HG03378 (cell line): ENCODE data around the gene CGNL1.

Experiments
- ATAC-seq: cut with Tn5 transposase; IDR thresholded peaks from one replicate; pipeline ENCODE4 v1.9.1; 2021; ENCODE audit warnings: mild to moderate bottlenecking, moderate library complexity; ENCODE audit not compliant: unreplicated experiment

The CGNL1 gene

DNA sequence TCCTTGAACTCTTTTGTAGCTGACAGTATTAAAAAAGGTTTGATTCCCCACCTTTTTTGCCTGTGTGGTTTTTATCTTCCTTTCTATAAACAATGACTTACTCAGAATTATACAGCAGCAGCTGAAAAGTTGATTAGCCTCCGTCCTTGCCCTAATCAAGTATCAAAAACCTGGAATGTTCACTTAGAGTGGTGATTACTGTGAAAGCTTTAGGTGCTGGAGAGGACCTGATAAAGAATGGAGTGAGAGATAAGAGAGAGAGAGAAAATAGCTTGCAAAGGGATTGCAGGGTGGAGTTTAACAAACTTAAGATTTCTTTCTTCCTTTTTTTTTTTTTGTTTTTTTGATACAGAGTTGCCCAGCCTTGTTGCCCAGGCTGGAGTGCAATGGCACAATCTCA, 6.7 kb downstream of the CGNL1 start:
- ATAC-seq: no peak

DNA sequence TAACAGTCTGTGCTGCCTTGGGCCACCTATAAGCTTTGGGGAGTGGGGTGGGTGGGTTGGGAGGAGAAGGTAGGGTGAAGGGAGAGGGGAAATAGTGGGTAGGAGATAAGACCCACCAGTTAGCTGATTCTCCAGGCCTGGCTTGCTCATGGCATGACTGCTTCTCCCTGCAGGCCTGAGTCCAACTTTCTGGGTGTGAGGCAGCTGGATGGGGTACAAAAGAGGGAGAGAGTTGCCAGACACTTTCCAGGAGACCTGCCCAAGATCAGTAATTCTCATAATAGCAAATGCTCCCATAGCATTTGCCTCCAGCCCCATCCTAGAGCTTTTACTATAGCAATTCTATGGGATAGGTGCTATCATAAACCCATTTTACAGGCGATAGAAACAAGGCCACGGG, 7.7 kb downstream of the CGNL1 start:
- no peak for ATAC-seq

DNA sequence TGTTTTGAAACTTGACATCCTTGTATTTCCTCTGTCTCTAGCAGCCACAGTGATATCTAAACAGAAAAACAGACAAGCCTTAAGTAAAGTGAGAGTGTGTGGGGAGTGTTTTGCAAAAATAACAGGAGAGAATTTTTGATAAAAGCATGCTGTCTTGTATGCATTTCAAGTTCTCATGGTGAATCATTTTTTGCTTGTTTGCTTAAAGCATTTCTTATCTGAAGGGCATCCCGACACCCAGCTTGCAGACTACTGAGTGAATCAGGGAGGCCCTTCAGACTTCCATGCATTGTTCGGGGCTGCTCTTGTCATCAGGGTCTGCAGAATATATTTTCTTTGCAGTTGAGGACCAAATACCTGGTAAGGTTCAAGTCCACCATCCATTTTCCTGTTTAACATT, 8.5 kb downstream of the CGNL1 start:
- ATAC-seq: no peak

- no peak for ATAC-seq
Measured at GRCh38 chr15:57385923-57386390, 9.7 kb downstream of the CGNL1 start.

DNA sequence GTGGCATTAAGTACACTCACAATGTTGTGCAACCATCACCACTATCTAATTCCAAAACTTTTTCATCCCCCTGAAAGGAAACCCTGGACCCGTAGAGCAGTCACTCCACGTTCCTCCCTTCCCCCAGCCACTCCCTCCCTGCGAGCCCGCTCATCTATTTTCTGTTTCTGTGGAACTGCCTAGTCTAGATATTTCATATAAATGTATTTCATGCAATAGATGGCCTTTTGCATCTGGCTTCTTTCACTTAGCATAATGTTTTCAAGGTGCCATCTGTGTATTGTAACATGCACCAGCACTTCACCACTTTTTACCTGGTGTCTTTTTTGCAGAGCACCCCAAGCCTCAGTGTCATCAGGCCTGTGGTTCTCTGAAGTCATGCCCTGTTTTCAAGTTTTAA, 10.7 kb downstream of the CGNL1 start:
- ATAC-seq: no peak

- ATAC-seq: no peak
Measured at GRCh38 chr15:57387564-57388076, 11.3 kb downstream of the CGNL1 start.

- ATAC-seq: no peak
Measured at GRCh38 chr15:57388464-57388863, 12.2 kb downstream of the CGNL1 start.

GRCh38 chr15:57389991-57390390, 13.7 kb downstream of the CGNL1 start:
- ATAC-seq: no peak

DNA sequence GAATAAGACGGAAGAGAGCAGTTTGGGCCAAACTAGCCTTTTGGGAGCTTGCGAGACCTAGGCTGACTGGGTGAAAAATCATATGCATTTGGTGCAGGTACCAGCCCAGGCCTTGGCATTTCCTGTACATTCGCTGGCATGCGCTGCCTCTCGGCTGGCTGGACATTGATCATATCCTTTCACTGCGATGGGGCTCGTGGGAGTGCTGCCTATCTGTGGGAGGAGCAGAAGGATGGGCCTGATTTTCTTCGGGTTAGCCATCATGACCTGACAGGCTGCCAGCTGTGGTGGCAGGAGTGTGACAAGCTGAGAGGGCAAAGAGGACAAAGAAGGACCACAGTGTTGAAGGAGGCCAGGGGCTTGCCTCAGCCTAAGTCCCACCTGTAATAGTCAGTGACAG, 14.3 kb downstream of the CGNL1 start:
- no peak for ATAC-seq

- no peak for ATAC-seq
Measured at GRCh38 chr15:57391537-57391936, 15.2 kb downstream of the CGNL1 start.

- ATAC-seq: no peak
Measured at GRCh38 chr15:57393061-57393460, 16.8 kb downstream of the CGNL1 start.

- ATAC-seq: no peak
Measured at GRCh38 chr15:57395292-57395691, 19.0 kb downstream of the CGNL1 start.

GRCh38 chr15:57398336-57398735, 22.0 kb downstream of the CGNL1 start:
- ATAC-seq: no peak

DNA sequence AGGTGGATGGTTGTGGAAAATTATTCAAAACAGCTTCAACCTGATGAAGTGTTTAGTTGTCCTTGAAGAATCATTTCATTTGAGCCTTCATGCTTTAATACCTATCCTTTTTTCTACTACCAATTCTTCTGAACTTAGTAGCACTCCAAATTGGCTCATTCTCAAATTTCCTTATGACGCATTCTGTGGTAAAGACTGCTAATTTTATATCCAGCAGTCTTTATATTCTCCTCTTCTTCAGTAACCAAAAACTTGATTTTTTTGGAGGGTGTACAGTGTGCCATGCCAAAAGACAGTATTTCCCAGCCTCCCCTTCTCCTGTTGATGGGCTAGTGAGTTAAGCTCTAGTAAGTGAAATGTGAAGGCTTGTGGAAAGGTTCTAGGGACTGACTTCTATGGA, 25.2 kb downstream of the CGNL1 start:
- ATAC-seq: no peak

- no peak for ATAC-seq
Measured at GRCh38 chr15:57403017-57403416, 26.7 kb downstream of the CGNL1 start.

- ATAC-seq: no peak
Measured at GRCh38 chr15:57403566-57404325, 27.4 kb downstream of the CGNL1 start.

- no peak for ATAC-seq
Measured at GRCh38 chr15:57405133-57405532, 28.8 kb downstream of the CGNL1 start.

- ATAC-seq: no peak
Measured at GRCh38 chr15:57406062-57406772, 29.9 kb downstream of the CGNL1 start.

DNA sequence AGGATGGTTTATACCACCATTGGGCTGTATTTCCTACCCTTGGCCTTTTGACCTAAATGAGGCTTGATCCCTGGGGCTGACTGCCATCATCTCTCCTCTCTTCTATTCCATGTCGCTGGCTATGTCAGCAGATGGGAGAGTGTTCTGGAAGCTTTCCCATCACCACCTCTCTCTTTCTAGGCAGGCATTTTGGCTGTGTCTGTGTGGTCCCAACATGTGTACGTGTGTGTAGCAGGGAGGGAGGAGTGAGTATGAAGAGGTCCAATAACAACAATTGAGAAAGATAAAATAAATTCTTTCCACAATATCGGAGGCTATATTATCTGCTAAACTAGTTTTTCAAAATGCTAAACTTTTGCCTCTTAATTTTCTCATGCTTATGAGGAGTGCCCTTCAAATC, 34.1 kb downstream of the CGNL1 start:
- no peak for ATAC-seq

GRCh38 chr15:57411945-57412768, 35.9 kb downstream of the CGNL1 start:
- ATAC-seq: no peak

- no peak for ATAC-seq
Measured at GRCh38 chr15:57415602-57416001, 39.3 kb downstream of the CGNL1 start.
